ENCODE data around the gene APBA1. TPM values are rescaled to one million over a fixed set of nuclear protein-coding genes. Genes with fewer than 3 reads are reported as not detected.

APBA1 gene
- total and polyA plus RNA-seq, 2 of the 4 experiments (the other 2 are of a cell fraction), result 3.8 to 5.1 TPM

- H4K20me1 ChIP-seq (ENCODE audit: insufficient read depth, low read length), result peaks cover 2% of the 10 kb centered on the region; the same call in 1 of the 2 replicates
- BruUV-seq (replicated peaks), result no TSS peak
- WGBS, 2 experiments (ENCODE audit: extremely low coverage in 2 of 2, insufficient read length in 1 of 2), result 100% methylated on average over 1 of the region's 3 CpGs; no CpG with 5 or more reads in 1 of the 2 experiments
- CTCF ChIA-PET, result interaction anchor here (0.6 kb wide), 1 partner anchor 20 kb away, joined by 6 read pairs; no protein-coding TSS in a partner anchor
- peak overlapping the region; percentile 0; the same call in 1 of the 2 replicates for H2AK5ac ChIP-seq (ENCODE audit: low read depth, low read length)
- no peak overlapping the region for H3K18ac ChIP-seq (ENCODE audit: low read depth, low read length)
- TF ChIP-seq USF2 (IDR thresholded peaks at IDR 0.05; ENCODE audit: low read depth, low read length) (no peak), CTCF (conservative IDR thresholded peaks at IDR 0.05; ENCODE audit: low read depth, low read length) (no peak), POLR2A (IDR thresholded peaks at IDR 0.05; ENCODE audit: low read depth, low read length) (no peak), CEBPB (IDR thresholded peaks at IDR 0.05; ENCODE audit: low read depth, low read length) (no peak), MAFK (IDR thresholded peaks at IDR 0.05; ENCODE audit: low read depth, low read length) (no peak), RAD21 (IDR thresholded peaks at IDR 0.05; ENCODE audit: low read length) (no peak)
- no peak for DNase-seq
- H2BK5ac ChIP-seq (ENCODE audit: low read depth, low read length, poor library complexity, severe bottlenecking), result no peak overlapping the region
- H3K27ac ChIP-seq (ENCODE audit: insufficient read depth, low read length), result no peak overlapping the region
- H3K4ac ChIP-seq (ENCODE audit: low read depth, low read length), result peak overlapping the region; percentile 59; the same call in 1 of the 2 replicates
- H4K5ac ChIP-seq (ENCODE audit: low read depth, low read length), result no peak overlapping the region; the same call in 1 of the 2 replicates
- no peaks in the 10 kb centered on the region for H3K9me3 ChIP-seq (ENCODE audit: control insufficient read depth, insufficient read depth, low read length)
- intact Hi-C loops (cut with micrococcal nuclease), result loop anchor here (5.0 to 10.0 kb wide), 2 partner anchors 549 to 927 kb away; no protein-coding TSS in a partner anchor
- peak overlapping the region; percentile 0; the same call in 1 of the 3 replicates for H2BK15ac ChIP-seq (ENCODE audit: low read depth, low read length)
- dilution Hi-C loops (cut with HindIII; ENCODE audit: low sequenced_read_pairs, unreplicated experiment), result no loop called here
- ATAC-seq (ENCODE audit: low read depth), result no peak
- H2BK120ac ChIP-seq (ENCODE audit: low read depth, low read length), result peak overlapping the region; percentile 81; the same call in 1 of the 2 replicates
- POLR2A ChIA-PET (ENCODE audit: unreplicated experiment), result no interaction called here
- peaks cover 7 to 21% of the 10 kb centered on the region in 2 experiments; a peak in 3 of 4 replicates for H3K79me1 ChIP-seq (ENCODE audit: low read depth in 1 of 2, low read length in 2 of 2)
- peak overlapping the region in 1 of 2 experiments; percentile 61; a peak in 1 of 4 replicates for H4K8ac ChIP-seq (ENCODE audit: low read depth in 2 of 2, low read length in 2 of 2)
- H3K4me3 ChIP-seq (ENCODE audit: insufficient read depth, low read depth, low read length), result no peak overlapping the region
- no peak overlapping the region for H3K4me2 ChIP-seq (ENCODE audit: low read depth, low read length)
- H4K91ac ChIP-seq (ENCODE audit: insufficient read depth, low read depth, low read length), result no peak overlapping the region
- H2AK9ac ChIP-seq (replicated peaks; ENCODE audit: low read depth, low read length, poor library complexity), result no peak overlapping the region
- no peaks in the 10 kb centered on the region for H3K27me3 ChIP-seq (ENCODE audit: control insufficient read depth, insufficient read depth, low read length)
- in situ Hi-C loops (cut with MboI; ENCODE audit: low sequenced_read_pairs), result loop anchor here (10.0 kb wide), 2 partner anchors 199 to 229 kb away; no protein-coding TSS in a partner anchor
- H3K36me3 ChIP-seq (ENCODE audit: control insufficient read depth, insufficient read depth, low read length), result no peaks in the 10 kb centered on the region
- peaks cover 6% of the 10 kb centered on the region for H3K4me1 ChIP-seq (ENCODE audit: control insufficient read depth, insufficient read depth, low read length)
- H3K9ac ChIP-seq (ENCODE audit: low read depth, low read length), result no peak overlapping the region
- H2AFZ ChIP-seq (replicated peaks; ENCODE audit: low read length, poor library complexity), result peak overlapping the region; percentile 47
- peak overlapping the region; percentile 62 for H3K23ac ChIP-seq (ENCODE audit: low read depth, low read length)
- H3K14ac ChIP-seq (replicated peaks; ENCODE audit: low read depth, low read length), result peak overlapping the region; percentile 2; the same call in 1 of the 2 replicates
- peaks cover 6% of the 10 kb centered on the region for H3K9me1 ChIP-seq (ENCODE audit: insufficient read depth, low read length)
- H3K56ac ChIP-seq (ENCODE audit: extremely low read depth, insufficient read depth, low read length), result no peak overlapping the region
- peak overlapping the region; percentile 8; the same call in 1 of the 2 replicates for H2BK20ac ChIP-seq (ENCODE audit: low read depth, low read length)
These were observed 3.4 kb upstream of the APBA1 start for GRCh38 chr9:69675563-69675962.

All from IMR-90 (cell line).